Transverse colon (tissue), 4 donors: ENCODE measurements around the gene GMIP. TPM values are rescaled to one million over a fixed set of nuclear protein-coding genes. Genes with fewer than 3 reads are reported as not detected.
A peak's percentile ranks its signal among the peaks of the same experiment; 100 is the strongest.

Source experiments
- DNase-seq: peaks from one replicate; pipeline ENCODE4 v3.0.0-alpha.2; 2019
- H3K27ac ChIP-seq, 4 donors: fragments of 200-600 bp; sonication (generic); 2 replicates each; pipeline ENCODE4 v1.5.1; 2016 to 2018; ENCODE audit warnings: inconsistent platforms in 4 of 4
- H3K27me3 ChIP-seq: fragments of 200-600 bp; sonication (generic); 2 replicates; pipeline ENCODE4 v1.5.1; 2017; ENCODE audit warnings: inconsistent platforms
- H3K36me3 ChIP-seq, 4 donors: fragments of 200-600 bp; sonication (generic); 2 replicates each; pipeline ENCODE4 v1.5.1; 2017 to 2019; ENCODE audit warnings: inconsistent platforms in 4 of 4
- H3K4me1 ChIP-seq, 4 donors: fragments of 200-600 bp; sonication (generic); 2 replicates each; pipeline ENCODE4 v1.5.1; 2017 to 2020; ENCODE audit warnings: inconsistent platforms in 4 of 4
- H3K4me3 ChIP-seq, 4 donors: fragments of 200-600 bp; sonication (generic); 1 replicate in 1 of 4; 2 replicates in 3 of 4; pipeline versions ENCODE4 v1.5.1 to v1.6.1; 2017 to 2019; ENCODE audit warnings: inconsistent platforms in 4 of 4
- H3K9me3 ChIP-seq, 2 donors: fragments of 200-600 bp; sonication (generic); 2 replicates each; pipeline ENCODE4 v1.5.1; 2017 to 2019; ENCODE audit warnings: inconsistent platforms in 2 of 2
- CTCF ChIP-seq, 5 experiments: fragments of 200-600 bp in 3 of 5; fragments of 450-650 bp in 2 of 5; sonication (generic) in 3 of 5; IDR thresholded peaks; 1 replicate in 2 of 5; 2 replicates in 3 of 5; pipeline ENCODE4 v1.5.1; 2016 to 2017; ENCODE audit warnings: antibody characterized with exemption in 5 of 5, inconsistent platforms in 3 of 5, mild to moderate bottlenecking in 2 of 5, moderate library complexity in 1 of 5
- EP300 ChIP-seq: sonication (generic); formaldehyde crosslinking; IDR thresholded peaks from one replicate; pipeline ENCODE4 v1.6.1; 2017; ENCODE audit warnings: antibody characterized with exemption, low read depth
- POLR2A ChIP-seq: fragments of 450-650 bp; IDR thresholded peaks from one replicate; pipeline ENCODE4 v1.6.1; 2016; ENCODE audit warnings: antibody characterized with exemption, mild to moderate bottlenecking, moderate library complexity
- POLR2AphosphoS5 ChIP-seq, 3 donors: sonication (generic); formaldehyde crosslinking; IDR thresholded peaks; one replicate each; pipeline ENCODE4 v1.6.1; 2016; ENCODE audit warnings: antibody characterized with exemption in 3 of 3
- WGBS, 2 donors: methylation state at CpG; one replicate each; pipeline ENCODE4 v1.1.5; 2018; ENCODE audit warnings: low coverage in 1 of 2; 5-methylcytosine and 5-hydroxymethylcytosine counted together
- in situ Hi-C, 4 donors: fragments of 200-750 bp; cut with MboI; loops; one replicate each; pipeline versions ENCODE4 v1.15.0 to v1.15.1; 2017; ENCODE audit warnings: low sequenced_read_pairs in 3 of 4, low pct_ligation_motif_present in 1 of 4, low pct_unique_long_range_greater_than_20kb in 1 of 4
- intact Hi-C: fragments of 100-400 bp; cut with DNase I; formaldehyde crosslinking; loops from one replicate; pipeline ENCODE4 v1.15.1; 2023; ENCODE audit warnings: low total_unique reads
- total RNA-seq, 4 donors: library from RNA; depleted of rRNA; stranded (reverse); fragments of >200 nt; gene quantifications; one replicate each; pipeline ENCODE4 v1.1.0, GENCODE V29; 2016

Gene GMIP
- total RNA-seq, 4 donors from 2014 or later: 17.3 to 84.9 (median 27.2) TPM

GRCh38 chr19:19581391-19581790 is 62.1 kb downstream of the GMIP start:
- in situ Hi-C loops: no loop called here

GRCh38 chr19:19580418-19580817 is 63.0 kb downstream of the GMIP start:
- intact Hi-C loops: no loop called here
- 43% methylated on average over 4 of the region's 4 CpGs; no CpG with 5 or more reads in 1 of the 2 donors for WGBS, 2 donors
- no peaks in the 10 kb centered on the region for H3K9me3 ChIP-seq
- no peak overlapping the region for H3K4me3 ChIP-seq
- TF ChIP-seq CTCF (IDR thresholded peaks at IDR 0.05) (no peak), POLR2AphosphoS5 (IDR thresholded peaks at IDR 0.05) (no peak), EP300 (no peak), POLR2A (no peak)
- no peaks in the 10 kb centered on the region for H3K27me3 ChIP-seq
- no peak for DNase-seq
- H3K27ac ChIP-seq: peak overlapping the region; percentile 39 to 70 (median 64)
- H3K36me3 ChIP-seq: no peaks in the 10 kb centered on the region
- H3K4me1 ChIP-seq: peaks cover 0 to 18% (median 9%) of the 10 kb centered on the region in 4 donors
- in situ Hi-C loops: no loop called here

More at GRCh38 chr19:19581391-19581790, 62.1 kb downstream of the GMIP start:
- H3K4me1 ChIP-seq: peaks cover 0 to 18% (median 9%) of the 10 kb centered on the region in 4 donors
- H3K36me3 ChIP-seq: no peaks in the 10 kb centered on the region
- H3K27ac ChIP-seq: no peak overlapping the region
- no peaks in the 10 kb centered on the region for H3K9me3 ChIP-seq
- 95 to 100% methylated on average over 1 to 13 of the region's 13 CpGs for WGBS, 2 donors
- TF ChIP-seq CTCF (IDR thresholded peaks at IDR 0.05): no peak
- TF ChIP-seq POLR2AphosphoS5 (IDR thresholded peaks at IDR 0.05): no peak
- TF ChIP-seq POLR2A: no peak
- TF ChIP-seq EP300: no peak
- H3K27me3 ChIP-seq: no peaks in the 10 kb centered on the region
- H3K4me3 ChIP-seq: no peak overlapping the region
- intact Hi-C loops: no loop called here
- no peak for DNase-seq

GRCh38 chr19:19579533-19580361 is 63.7 kb downstream of the GMIP start:
- intact Hi-C loops (no loop called here), in situ Hi-C loops (no loop called here)
- Histone ChIP-seq H3K4me1 (peaks cover 0 to 18% (median 9%) of the 10 kb centered on the region in 4 donors), H3K36me3 (no peaks in the 10 kb centered on the region), H3K4me3 (no peak overlapping the region), H3K27ac (peak overlapping the region; percentile 39 to 70 (median 64)), H3K9me3 (no peaks in the 10 kb centered on the region), H3K27me3 (no peaks in the 10 kb centered on the region)
- 80 to 92% methylated on average over 1 to 25 of the region's 25 CpGs for WGBS, 2 donors
- DNase-seq: no peak
- no peak for TF ChIP-seq EP300

Other genes starting within 250 kb of the GMIP start
- 100 to 1,000 TPM in 1 of 4 donors, 10 to 100 TPM in 3; 45.6 to 102 (median 65.7) TPM for gene GATAD2A, start 238.0 kb downstream of the GMIP start, total RNA-seq
- gene TSSK6, start 128.1 kb downstream of the GMIP start, total RNA-seq: 10 to 100 TPM in 2 of 4 donors, 1 to 10 TPM in 2; 2.6 to 10.5 (median 6.8) TPM
- gene NDUFA13, start 127.4 kb downstream of the GMIP start, total RNA-seq: 100 to 1,000 TPM in 1 of 4 donors, 10 to 100 TPM in 3; 21.1 to 100 (median 76.0) TPM
- 1 to 10 TPM; 3.5 to 6.0 (median 4.0) TPM for gene YJEFN3, start 114.7 kb downstream of the GMIP start, total RNA-seq
- under 1 TPM in 1 of 4 donors, not detected in 3; 0.48 TPM for gene CILP2, start 105.4 kb downstream of the GMIP start, total RNA-seq
- gene PBX4, start 25.0 kb downstream of the GMIP start, total RNA-seq: 10 to 100 TPM in 1 of 4 donors, 1 to 10 TPM in 3; 1.9 to 11.9 (median 5.1) TPM
- gene LPAR2, start 15.4 kb downstream of the GMIP start, total RNA-seq: 10 to 100 TPM; 19.2 to 52.5 (median 32.6) TPM
- gene ATP13A1, start 20.0 kb upstream of the GMIP start, total RNA-seq: 100 to 1,000 TPM; 112 to 929 (median 402) TPM
- gene ZNF101, start 25.2 kb upstream of the GMIP start, total RNA-seq: 10 to 100 TPM in 3 of 4 donors, 1 to 10 TPM in 1; 6.8 to 16.8 (median 11.1) TPM
- 10 to 100 TPM in 1 of 4 donors, 1 to 10 TPM in 2, under 1 TPM in 1; 0.37 to 10.0 (median 4.6) TPM for gene ZNF14, start 89.5 kb upstream of the GMIP start, total RNA-seq
- gene ZNF506, start 178.1 kb upstream of the GMIP start, total RNA-seq: 10 to 100 TPM; 11.6 to 43.2 (median 25.4) TPM
- 10 to 100 TPM in 3 of 4 donors, 1 to 10 TPM in 1; 3.7 to 41.6 (median 12.6) TPM for gene ZNF253, start 222.2 kb upstream of the GMIP start, total RNA-seq